Smooth muscle cell of the coronary artery (primary cell): Measurements from ENCODE around the gene HTR4. TPM values are rescaled to one million over a fixed set of nuclear protein-coding genes. Genes with fewer than 3 reads are reported as not detected.

Experiments
- total RNA-seq: library from RNA; depleted of rRNA; stranded (reverse); fragments of >200 nt; gene quantifications from 2 replicates; pipeline ENCODE4 v1.2.3, GENCODE V29; 2014; ENCODE audit warnings: low replicate concordance

HTR4 gene
- total RNA-seq, result 0.08 TPM in 1 of 2 replicates, not detected in the other

DNA sequence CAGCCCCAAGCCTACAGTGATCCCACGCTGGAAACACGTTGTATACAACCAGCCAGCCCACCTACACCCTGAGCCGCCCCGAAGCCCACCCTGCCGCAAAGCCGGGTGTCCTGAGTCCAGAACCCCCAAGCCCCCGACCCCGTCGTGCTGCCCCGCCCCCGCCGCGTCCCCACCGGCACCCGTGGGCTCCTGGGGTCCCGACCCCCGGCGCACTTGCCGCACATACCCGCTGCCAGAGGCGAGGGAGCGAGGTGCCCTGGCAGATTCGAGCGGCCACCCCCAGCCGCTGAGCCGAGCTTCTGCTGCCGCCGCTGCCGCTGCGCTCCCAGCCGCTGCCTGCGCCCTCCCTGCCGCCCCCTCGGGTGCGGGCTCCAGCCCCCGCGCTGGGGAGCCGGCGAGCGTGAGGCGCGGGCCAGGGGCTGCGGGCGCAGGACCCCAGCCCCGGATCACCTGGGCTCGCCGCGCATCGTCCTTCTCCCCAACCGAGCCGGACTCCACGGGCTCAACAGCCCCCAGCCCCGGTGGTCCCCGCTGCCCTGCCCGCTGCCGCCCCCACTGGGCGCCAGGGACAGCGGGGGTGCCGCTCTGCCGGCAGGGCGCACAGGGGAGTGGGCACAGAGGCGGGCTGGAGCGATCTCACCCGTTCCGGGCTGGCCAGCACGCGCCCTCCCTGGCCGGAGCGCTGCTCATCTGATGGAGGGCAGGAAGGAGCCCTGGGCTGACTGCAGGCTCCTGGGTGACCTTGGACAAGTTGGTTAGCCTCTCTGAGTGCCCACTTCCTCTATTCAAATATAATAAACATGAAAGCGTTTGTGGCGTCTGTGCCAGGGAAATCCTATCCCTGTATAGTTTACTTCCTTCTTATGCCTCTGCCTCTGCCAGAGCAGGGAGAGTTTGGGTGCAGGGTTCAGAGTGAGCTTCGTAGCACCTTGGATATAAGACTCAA is at the start of gene HTR4:
HTR4 (minus strand) TSS at position 692 of the 946 bp plus-strand sequence. CDS start 17,513 bp downstream, outside the sequence.

Other genes starting within 250 kb of the HTR4 start
- under 0.01 and 1.1 TPM in 2 replicates for gene ADRB2, start 172.1 kb upstream of the HTR4 start, total RNA-seq